K562 (cell line): ENCODE results near the gene KCNN3. TPM values are rescaled to one million over a fixed set of nuclear protein-coding genes. Genes with fewer than 3 reads are reported as not detected.

Source experiments
- CBFA2T3 ChIP-seq: fragments of 450-650 bp; IDR thresholded peaks from 2 replicates; pipeline ENCODE4 v1.6.1; 2017
- CREM ChIP-seq: IDR thresholded peaks from 2 replicates; pipeline ENCODE4 v1.6.1; 2014; ENCODE audit warnings: antibody characterized with exemption, low read depth
- CTBP1 ChIP-seq: fragments of 450-650 bp; IDR thresholded peaks from 2 replicates; pipeline ENCODE4 v1.6.1; 2016; ENCODE audit warnings: borderline replicate concordance
- DPF2 ChIP-seq: fragments of 450-650 bp; IDR thresholded peaks from 2 replicates; pipeline ENCODE4 v1.6.1; 2016
- ELF1 ChIP-seq: fragments of 200-800 bp; sonication (Bioruptor generic); IDR thresholded peaks from 2 replicates; pipeline ENCODE4 v1.6.1; 2016; ENCODE audit warnings: missing genetic modification characterization, missing compliant biosample characterization
- ETV1 ChIP-seq: fragments of 450-650 bp; conservative IDR thresholded peaks from 2 replicates; pipeline ENCODE4 v1.6.1; 2016; ENCODE audit warnings: missing genetic modification characterization, control low read depth, low read depth, missing compliant biosample characterization
- EWSR1 ChIP-seq: fragments of 450-650 bp; IDR thresholded peaks from 2 replicates; pipeline ENCODE4 v1.6.1; 2018; ENCODE audit warnings: borderline replicate concordance, mild to moderate bottlenecking, low read depth, moderate library complexity; ENCODE audit not compliant: partially characterized antibody
- FOSL1 ChIP-seq: fragments of 200-800 bp; sonication (Bioruptor generic); conservative IDR thresholded peaks from 2 replicates; pipeline ENCODE4 v1.6.1; 2016; ENCODE audit warnings: missing genetic modification characterization, missing compliant biosample characterization
- NFE2 ChIP-seq: IDR thresholded peaks from 2 replicates; pipeline ENCODE4 v1.6.1; 2014; ENCODE audit warnings: antibody characterized with exemption, low read depth
- PHB2 ChIP-seq: fragments of 450-650 bp; IDR thresholded peaks from 2 replicates; pipeline ENCODE4 v1.6.1; 2017; ENCODE audit warnings: low read depth
- POU5F1 ChIP-seq: fragments of 150-350 bp; IDR thresholded peaks from 2 replicates; pipeline ENCODE4 v1.6.1; 2014; ENCODE audit warnings: borderline replicate concordance, low read length, low read depth, mild to moderate bottlenecking; ENCODE audit not compliant: partially characterized antibody
- RBM15 ChIP-seq: fragments of 200-400 bp; formaldehyde crosslinking; IDR thresholded peaks from 2 replicates; pipeline ENCODE4 v1.6.1; 2018; ENCODE audit warnings: mild to moderate bottlenecking, low read length, moderate library complexity; ENCODE audit not compliant: insufficient read depth
- STAT5B ChIP-seq: fragments of 250-450 bp; sonication (Bioruptor Pico); IDR thresholded peaks from 2 replicates; pipeline ENCODE4 v1.8.0; 2021; ENCODE audit warnings: mild to moderate bottlenecking, inconsistent platforms
- TAF9B ChIP-seq: fragments of 450-650 bp; IDR thresholded peaks from 2 replicates; pipeline ENCODE4 v1.6.1; 2018; ENCODE audit warnings: mild to moderate bottlenecking; ENCODE audit not compliant: partially characterized antibody
- U2AF1 ChIP-seq: fragments of 200-400 bp; formaldehyde crosslinking; optimal IDR thresholded peaks from 2 replicates; pipeline ENCODE3; 2017; ENCODE audit warnings: mild to moderate bottlenecking, low read depth, low read length, moderate library complexity
- U2AF2 ChIP-seq: fragments of 200-400 bp; formaldehyde crosslinking; optimal IDR thresholded peaks from 2 replicates; pipeline ENCODE3; 2017; ENCODE audit warnings: low read depth, mild to moderate bottlenecking, low read length
- XRCC3 ChIP-seq: fragments of 450-650 bp; IDR thresholded peaks from 2 replicates; pipeline ENCODE4 v1.6.1; 2017; ENCODE audit warnings: mild to moderate bottlenecking, moderate library complexity
- ZC3H11A ChIP-seq: IDR thresholded peaks from 2 replicates; pipeline ENCODE4 v1.6.1; 2012; ENCODE audit warnings: low read depth, low read length, improper control_type of control experiment
- ZFP36 ChIP-seq: fragments of 150-350 bp; IDR thresholded peaks from 2 replicates; pipeline ENCODE4 v1.6.1; 2018; ENCODE audit warnings: low read length, low read depth; ENCODE audit not compliant: partially characterized antibody
- ZNF121 ChIP-seq: sonication (generic); formaldehyde crosslinking; conservative IDR thresholded peaks from 2 replicates; pipeline ENCODE4 v1.8.0; 2022; ENCODE audit warnings: missing genetic modification reagents
- polyA plus RNA-seq, 8 experiments: library from polyadenylated mRNA; depleted of rRNA in 4 of 8; stranded (reverse) in 5 of 8; unstranded in 3 of 8; fragments of >200 nt; fragmentation: Nextera tagmentation in 2 of 8; fragmentation: Illumina TruSeq in 1 of 8; extraction: Ambion mirVana in 2 of 8; extraction: Trizol in 1 of 8; gene quantifications; 2 replicates each; pipeline versions ENCODE4 v1.2.1 to v1.2.3, GENCODE V29; 2011 to 2014; ENCODE audit warnings: inconsistent platforms in 1 of 8, missing spikeins in 1 of 8
- total RNA-seq, 7 experiments: library from RNA; depleted of rRNA in 6 of 7; stranded (reverse); fragments of >200 nt in 6 of 7; fragmentation: Illumina TruSeq in 2 of 7; extraction: Trizol in 2 of 7; gene quantifications; 2 replicates each; pipeline versions ENCODE4 v1.2.1 to v1.2.3, GENCODE V29; 2011 to 2021; ENCODE audit warnings: low replicate concordance in 1 of 7
- TF ChIP-seq, protein P1 (sequence below): fragments of 450-650 bp; IDR thresholded peaks from 2 replicates; pipeline ENCODE4 v1.6.1; 2016; ENCODE audit warnings: borderline replicate concordance
- TF ChIP-seq, protein P2 (sequence below), 2 experiments: fragments of 450-650 bp in 1 of 2; sonication (generic) in 1 of 2; formaldehyde crosslinking in 1 of 2; IDR thresholded peaks in 1 of 2; conservative IDR thresholded peaks in 1 of 2; 2 replicates each; pipeline versions ENCODE4 v1.6.1 to v1.8.1; 2016 to 2023; ENCODE audit warnings: mild to moderate bottlenecking in 2 of 2, moderate library complexity in 2 of 2, inconsistent platforms in 1 of 2, missing genetic modification reagents in 1 of 2
- TF ChIP-seq, protein P3 (sequence below): fragments of 250-450 bp; sonication (Bioruptor Pico); IDR thresholded peaks from 2 replicates; pipeline ENCODE4 v1.5.0; 2021
- TF ChIP-seq, protein P4 (sequence below): fragments of 200-800 bp; sonication (Bioruptor generic); IDR thresholded peaks from 2 replicates; pipeline ENCODE4 v1.6.1; 2017; ENCODE audit warnings: missing genetic modification characterization, missing compliant biosample characterization
- TF ChIP-seq, protein P5 (sequence below): fragments of 250-450 bp; sonication (Bioruptor Pico); IDR thresholded peaks from 2 replicates; pipeline ENCODE4 v1.9.0; 2021; ENCODE audit warnings: mild to moderate bottlenecking

KCNN3 gene
- total and polyA plus RNA-seq, 9 of the 15 experiments (the other 6 are each of a cell fraction or from before 2014, with no cell fraction given): 0.02 to 0.03 TPM; not detected in 7

DNA sequence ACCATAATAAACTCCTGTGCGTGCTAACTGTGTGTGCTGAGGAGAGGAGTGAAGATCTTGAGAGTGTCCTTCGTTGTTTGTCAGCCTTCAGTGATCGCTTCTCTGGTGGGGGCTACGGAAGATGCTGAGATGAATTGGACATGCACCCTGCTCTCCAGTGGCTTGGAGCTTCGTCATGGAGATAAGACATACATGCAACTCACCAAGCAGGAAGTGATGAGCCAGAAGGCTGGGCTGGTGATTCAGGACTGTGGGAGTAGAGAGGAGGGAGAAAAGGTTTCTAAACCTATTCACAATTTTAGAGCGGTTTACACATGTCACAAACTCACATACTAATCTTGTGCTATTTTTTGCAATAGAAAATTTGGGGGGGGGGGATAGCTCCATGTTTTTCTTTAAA, 133.2 kb downstream of the KCNN3 start (continued):
- TF ChIP-seq U2AF2 (no peak), CREM (peak; percentile 65), ZC3H11A (no peak), PHB2 (no peak), ETV1 (tag) (peak; percentile 47; the same call in 1 of the 2 replicates), CTBP1 (peak; percentile 61), TAF9B (no peak), ZFP36 (no peak), STAT5B (CRISPR knock-in tag) (no peak), U2AF1 (no peak), POU5F1 (no peak), EWSR1 (no peak), NFE2 (peak; percentile 43; the same call in 1 of the 2 replicates), ELF1 (tag) (peak; percentile 65; the same call in 1 of the 2 replicates), DPF2 (peak; percentile 36; the same call in 1 of the 2 replicates), ZNF121 (CRISPR knock-in tag) (no peak), XRCC3 (no peak), FOSL1 (peak; percentile 75), CBFA2T3 (no peak), RBM15 (no peak)
- TF ChIP-seq, protein P1, sequence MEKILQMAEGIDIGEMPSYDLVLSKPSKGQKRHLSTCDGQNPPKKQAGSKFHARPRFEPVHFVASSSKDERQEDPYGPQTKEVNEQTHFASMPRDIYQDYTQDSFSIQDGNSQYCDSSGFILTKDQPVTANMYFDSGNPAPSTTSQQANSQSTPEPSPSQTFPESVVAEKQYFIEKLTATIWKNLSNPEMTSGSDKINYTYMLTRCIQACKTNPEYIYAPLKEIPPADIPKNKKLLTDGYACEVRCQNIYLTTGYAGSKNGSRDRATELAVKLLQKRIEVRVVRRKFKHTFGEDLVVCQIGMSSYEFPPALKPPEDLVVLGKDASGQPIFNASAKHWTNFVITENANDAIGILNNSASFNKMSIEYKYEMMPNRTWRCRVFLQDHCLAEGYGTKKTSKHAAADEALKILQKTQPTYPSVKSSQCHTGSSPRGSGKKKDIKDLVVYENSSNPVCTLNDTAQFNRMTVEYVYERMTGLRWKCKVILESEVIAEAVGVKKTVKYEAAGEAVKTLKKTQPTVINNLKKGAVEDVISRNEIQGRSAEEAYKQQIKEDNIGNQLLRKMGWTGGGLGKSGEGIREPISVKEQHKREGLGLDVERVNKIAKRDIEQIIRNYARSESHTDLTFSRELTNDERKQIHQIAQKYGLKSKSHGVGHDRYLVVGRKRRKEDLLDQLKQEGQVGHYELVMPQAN: no peak
- TF ChIP-seq, protein P2, sequence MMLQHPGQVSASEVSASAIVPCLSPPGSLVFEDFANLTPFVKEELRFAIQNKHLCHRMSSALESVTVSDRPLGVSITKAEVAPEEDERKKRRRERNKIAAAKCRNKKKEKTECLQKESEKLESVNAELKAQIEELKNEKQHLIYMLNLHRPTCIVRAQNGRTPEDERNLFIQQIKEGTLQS (IDR thresholded peaks at IDR 0.05): peak; percentile 28; the same call in 1 of the 2 replicates
- TF ChIP-seq, protein P2 (CRISPR knock-in tag; conservative IDR thresholded peaks at IDR 0.05): no peak
- TF ChIP-seq, protein P3, sequence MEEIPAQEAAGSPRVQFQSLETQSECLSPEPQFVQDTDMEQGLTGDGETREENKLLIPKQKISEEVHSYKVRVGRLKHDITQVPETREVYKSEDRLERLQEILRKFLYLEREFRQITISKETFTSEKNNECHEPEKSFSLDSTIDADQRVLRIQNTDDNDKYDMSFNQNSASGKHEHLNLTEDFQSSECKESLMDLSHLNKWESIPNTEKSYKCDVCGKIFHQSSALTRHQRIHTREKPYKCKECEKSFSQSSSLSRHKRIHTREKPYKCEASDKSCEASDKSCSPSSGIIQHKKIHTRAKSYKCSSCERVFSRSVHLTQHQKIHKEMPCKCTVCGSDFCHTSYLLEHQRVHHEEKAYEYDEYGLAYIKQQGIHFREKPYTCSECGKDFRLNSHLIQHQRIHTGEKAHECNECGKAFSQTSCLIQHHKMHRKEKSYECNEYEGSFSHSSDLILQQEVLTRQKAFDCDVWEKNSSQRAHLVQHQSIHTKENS (CRISPR knock-in tag): no peak
- TF ChIP-seq, protein P4, sequence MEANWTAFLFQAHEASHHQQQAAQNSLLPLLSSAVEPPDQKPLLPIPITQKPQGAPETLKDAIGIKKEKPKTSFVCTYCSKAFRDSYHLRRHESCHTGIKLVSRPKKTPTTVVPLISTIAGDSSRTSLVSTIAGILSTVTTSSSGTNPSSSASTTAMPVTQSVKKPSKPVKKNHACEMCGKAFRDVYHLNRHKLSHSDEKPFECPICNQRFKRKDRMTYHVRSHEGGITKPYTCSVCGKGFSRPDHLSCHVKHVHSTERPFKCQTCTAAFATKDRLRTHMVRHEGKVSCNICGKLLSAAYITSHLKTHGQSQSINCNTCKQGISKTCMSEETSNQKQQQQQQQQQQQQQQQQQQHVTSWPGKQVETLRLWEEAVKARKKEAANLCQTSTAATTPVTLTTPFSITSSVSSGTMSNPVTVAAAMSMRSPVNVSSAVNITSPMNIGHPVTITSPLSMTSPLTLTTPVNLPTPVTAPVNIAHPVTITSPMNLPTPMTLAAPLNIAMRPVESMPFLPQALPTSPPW (CRISPR knock-in tag): peak; percentile 34; the same call in 1 of the 2 replicates
- TF ChIP-seq, protein P5, sequence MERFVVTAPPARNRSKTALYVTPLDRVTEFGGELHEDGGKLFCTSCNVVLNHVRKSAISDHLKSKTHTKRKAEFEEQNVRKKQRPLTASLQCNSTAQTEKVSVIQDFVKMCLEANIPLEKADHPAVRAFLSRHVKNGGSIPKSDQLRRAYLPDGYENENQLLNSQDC (CRISPR knock-in tag): no peak
